ENCODE results near the gene DENND2C.
A peak's percentile ranks its signal among the peaks of the same experiment; 100 is the strongest.

DENND2C gene

GRCh38 chr1:114671939-114672275 is 2.1 kb upstream of the DENND2C start:
- DNase-seq: no peak

DNA sequence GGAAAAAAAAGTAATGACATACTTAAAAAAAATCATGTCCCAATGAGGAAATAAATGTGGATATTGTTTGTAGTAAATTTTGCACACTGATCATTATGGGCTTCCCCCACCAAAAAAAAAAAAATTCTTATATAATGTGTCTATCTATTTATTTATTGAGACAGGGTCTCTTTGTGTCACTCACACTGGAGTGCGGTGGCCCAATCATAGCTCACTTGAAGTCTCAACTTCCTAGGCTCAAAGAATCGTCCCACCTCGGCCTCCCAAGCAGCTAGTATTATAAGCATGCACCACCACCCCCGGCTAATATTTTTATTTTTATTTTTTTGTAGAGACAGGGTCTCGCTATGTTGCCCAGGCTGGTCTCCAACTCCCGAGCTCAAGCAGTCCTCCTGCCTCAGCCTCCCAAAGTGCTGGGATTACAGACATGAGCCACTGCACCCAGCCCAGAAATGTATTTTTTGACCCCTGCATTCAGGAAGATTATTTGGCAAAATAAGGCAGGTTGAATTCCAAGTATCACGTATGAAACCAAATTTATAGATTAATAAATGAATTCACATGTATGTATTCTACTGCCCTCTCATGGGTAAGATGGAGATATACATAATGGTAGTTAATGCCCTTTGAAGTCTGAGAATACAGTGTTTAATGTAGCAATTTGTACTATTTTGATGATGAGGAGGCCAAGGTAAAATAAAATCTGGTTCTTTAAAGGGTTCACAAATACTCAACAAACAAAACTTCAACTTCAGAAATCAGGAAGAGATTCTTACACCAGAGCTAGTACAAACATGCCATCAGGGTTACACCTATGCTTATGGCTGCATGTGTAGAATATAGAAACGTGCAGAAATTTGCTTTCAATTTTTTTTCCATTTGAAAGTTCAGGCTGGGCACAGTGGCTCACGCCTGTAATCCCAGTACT is 1.4 kb upstream of the DENND2C start:
- DNase-seq: peak; percentile 14

GRCh38 chr1:114670083-114671010 is 498 bp upstream of the DENND2C start:
- peak; percentile 74 for DNase-seq

DNA sequence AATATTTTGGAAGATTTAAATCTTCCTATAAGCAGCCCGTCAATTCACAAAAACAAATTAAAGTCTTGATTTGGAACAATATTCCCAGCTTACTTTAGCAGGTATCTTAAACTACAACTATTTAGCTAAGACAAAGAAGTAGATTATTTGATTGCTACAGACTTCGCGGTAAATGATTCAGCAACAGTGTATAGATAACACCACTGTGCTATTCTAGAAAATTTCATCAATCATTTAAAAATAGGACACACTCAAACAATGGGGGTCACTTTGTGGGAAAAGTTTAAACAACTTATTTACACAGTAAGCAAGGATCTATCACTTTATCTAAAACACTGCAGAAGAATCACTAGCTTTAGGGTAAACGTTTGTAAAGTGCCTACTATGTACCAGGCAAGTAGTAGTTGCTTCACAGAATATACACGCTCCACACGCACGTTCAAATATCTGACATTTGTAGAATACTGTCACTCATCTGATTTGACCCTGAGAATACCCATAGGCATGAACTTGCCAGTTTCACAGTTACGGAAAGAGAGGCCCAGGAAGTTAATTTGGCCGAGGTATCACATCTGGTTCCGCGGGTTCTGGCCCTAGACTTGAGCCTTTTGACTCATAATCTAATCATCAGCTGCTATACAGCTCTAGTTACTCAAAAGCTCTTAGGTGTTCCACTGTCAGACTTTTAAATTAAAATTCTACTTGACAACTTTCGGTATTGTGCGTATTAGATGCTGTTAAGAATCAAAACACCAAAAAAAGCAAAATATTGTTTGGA is 876 bp downstream of the DENND2C start:
- DNase-seq: no peak

DNA sequence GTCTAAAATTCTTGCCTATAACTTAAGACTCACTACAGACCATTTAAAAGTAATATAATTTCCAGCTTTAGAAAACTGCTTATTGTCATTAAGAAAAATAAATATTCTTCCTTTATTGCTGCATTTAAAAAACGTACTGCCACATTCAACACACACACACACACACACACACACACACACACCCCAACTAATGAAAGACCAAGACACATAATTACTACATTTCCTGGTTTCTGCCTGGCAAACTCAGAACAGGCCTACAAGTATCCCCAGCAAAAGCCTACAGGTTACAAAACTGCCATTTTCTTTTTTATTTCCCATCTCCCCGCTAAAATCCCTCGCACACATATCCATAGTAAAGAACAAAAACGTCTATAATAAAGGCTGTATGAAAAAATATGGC is 1.5 kb downstream of the DENND2C start:
- no peak for DNase-seq

DNA sequence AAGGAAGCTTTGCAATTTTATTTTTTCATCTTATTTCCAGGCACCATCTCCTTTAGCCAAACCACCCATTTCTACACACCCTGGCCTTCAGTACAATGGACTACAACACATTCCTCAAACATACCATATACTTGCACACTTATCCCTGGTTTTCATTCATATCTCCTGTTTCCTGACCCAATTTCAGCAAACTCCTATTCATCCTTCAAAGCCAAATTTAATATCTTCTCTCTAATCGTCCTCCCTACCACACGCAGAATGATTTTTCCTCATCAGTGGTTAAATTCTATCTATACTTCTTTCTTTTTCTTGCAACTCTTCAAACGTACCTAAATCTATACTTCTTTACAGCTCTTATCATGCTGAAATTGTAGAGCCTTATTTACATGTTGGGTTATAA is 2.9 kb downstream of the DENND2C start:
- DNase-seq: no peak

- no peak for DNase-seq
Observed at GRCh38 chr1:114660238-114660637, 9.6 kb downstream of the DENND2C start.

DNA sequence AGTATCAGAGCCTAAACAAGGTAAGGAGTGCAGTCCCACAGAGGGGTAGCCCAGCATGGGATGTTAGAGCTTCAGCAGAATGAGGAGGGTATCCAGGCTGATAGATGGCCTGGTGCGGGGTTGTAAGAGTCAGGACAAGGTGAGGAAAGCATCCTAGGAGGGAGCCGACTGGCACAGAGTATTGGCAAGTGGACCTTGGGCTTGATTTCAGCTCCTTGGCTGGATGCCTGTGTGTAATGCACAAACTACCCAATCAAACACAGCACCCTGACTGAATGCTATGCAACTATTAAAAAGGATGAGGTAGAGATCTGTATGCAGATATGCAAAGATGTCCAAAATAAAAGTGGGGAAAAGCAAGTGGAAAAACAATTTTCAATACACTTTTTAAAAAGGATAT is 18.0 kb downstream of the DENND2C start:
- no peak for DNase-seq

DNA sequence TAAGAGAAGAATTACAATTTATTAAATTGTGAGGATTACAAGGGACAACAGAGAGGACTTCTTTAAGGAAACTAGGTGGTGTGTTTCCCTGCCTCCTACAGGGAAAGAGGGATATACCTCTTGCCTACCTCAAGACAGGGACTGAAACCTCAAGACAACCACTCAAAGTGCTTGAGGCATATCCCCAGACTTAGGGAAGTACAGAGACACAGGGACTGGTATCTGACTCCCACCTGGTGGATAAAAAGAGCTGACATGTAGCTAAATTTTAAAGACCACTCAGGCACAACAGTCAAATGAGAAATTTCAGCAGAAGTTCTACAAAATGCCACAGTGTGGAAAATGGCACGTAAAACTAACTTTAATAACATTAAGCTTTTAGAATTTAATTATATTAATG is 21.3 kb downstream of the DENND2C start:
- DNase-seq: no peak

GRCh38 chr1:114641377-114641776 is 28.5 kb downstream of the DENND2C start:
- DNase-seq: no peak

DNA sequence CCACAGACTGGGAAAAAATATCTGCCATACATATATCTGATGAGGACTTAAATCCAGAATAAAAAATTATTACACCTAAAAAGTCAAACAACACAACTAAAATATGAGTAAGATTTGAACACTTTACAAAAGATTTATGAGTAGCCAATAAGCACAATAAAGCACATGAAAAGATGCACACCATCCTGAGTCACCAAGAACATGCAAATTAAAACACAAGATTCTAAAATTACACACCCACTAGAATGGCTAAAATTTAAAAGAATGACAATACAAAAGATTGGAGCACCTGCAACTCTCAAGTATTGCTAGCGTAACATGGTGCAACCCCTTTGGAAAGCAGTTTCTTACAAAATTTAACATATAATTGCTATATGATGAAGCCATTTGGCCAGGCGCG is 30.9 kb downstream of the DENND2C start:
- no peak for DNase-seq

DNA sequence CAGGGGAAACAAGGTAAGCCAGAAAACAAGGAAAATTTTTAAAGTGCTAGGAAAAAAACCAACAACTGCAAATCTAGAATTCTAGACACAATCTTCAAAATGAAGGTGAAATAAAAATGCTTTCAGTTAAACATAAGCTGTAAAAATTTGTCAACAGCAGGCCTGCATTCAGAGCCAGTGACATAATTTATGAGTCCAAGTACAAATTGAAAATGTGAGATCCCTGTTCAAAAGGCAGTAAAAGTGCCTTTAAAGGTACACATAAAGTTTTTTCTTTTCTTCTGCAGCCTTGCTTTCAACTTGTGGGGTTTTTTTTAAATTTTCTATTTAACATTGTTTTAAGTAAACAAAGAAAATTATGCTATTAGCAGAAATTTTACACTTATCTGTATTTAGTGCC is 37.4 kb downstream of the DENND2C start:
- DNase-seq: no peak

DNA sequence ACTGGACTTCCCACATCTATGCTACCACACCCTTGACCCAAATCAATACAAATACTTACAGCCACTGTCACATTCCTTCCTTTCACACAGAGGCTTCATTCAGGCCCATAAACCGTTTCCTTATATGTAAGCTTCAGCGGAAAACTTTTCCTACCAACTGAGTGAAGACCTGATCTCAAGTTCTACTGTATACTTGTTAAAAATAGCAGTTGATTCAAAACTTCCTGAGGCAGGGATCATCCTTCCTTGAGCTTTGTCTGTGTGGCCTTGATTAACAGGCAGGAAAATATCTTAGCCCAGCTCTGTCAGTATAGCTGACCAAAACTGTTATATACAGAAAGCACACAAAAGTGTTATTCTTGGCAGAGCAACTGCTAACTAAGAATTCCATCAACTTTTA is 42.7 kb downstream of the DENND2C start:
- no peak for DNase-seq

DNA sequence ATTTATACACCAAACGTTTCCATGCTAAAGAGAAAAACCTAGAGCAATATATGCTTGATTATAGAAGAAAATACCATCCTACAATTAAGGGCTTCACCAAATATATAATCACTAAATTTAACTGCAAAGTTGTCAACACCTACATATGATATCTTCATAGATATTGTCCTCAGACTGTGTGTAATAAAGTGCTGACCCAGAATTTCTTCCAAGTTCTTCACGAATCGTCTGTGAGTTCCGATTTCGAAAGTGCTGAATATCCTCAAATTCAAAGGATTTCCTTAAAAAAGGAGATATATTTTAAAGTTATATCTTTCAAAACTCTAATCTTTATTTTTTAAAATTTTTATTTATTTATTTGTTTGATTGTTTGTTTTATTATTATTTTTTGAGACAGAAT is 46.5 kb downstream of the DENND2C start:
- DNase-seq: no peak

GRCh38 chr1:114620419-114620818 is 49.4 kb downstream of the DENND2C start:
- no peak for DNase-seq

DNA sequence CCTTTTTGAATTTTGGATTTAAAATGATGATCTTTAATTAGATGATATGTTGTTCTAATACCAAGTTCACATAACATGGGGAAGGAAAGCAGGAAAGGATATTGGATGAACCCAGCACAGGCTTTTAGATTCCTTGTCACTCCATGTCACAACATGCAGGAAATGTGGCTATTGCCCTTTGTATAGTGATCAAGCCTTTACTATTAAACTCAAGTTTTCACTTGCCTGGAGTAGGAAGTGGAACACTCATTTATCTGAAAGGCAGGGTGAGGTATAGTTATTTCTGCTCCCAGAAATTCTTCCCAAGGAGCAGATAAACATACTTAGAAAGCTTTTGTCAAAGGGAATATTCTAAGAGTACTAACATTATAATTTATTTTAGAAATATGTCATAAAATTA is 51.2 kb downstream of the DENND2C start:
- no peak for DNase-seq

GRCh38 chr1:114610546-114611245 is 59.2 kb downstream of the DENND2C start:
- DNase-seq: no peak

DNA sequence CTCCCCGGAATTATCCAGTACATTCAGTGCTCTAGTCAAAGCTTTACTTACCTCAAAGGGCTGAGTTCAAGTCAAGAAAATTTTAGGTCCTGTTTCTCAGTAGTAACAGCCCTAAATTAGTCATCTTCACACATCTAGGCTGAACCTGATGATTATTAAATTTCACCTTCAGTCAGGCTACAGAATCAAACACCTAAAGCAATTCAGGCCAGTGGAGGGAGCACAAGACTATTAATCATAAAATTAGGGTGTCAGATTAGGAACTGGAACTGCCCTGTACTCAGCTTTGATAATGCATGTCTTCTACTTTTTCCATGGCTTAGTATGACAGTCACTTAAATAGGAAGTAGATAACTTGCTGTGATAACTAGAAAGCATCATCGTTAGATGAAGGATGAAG is 60.0 kb downstream of the DENND2C start:
- no peak for DNase-seq

DNA sequence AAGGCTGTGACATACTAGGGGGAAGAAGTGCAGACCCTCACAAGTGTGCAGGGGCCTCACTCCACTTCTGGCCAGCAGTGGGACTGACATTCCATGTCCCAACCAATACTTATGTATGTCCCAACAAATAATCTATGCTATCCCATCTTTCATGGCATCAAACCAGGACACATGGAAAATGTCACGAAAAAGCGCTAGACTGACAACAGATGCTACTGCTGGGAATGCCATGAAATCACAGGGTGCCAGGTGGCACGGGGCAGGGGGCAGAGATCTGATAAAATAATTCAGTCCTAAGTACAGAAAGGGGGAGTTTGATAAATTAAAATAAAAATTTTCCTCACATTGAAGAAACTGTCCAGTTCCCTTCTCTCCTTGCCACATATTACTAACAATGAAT is 60.8 kb downstream of the DENND2C start:
- no peak for DNase-seq

DNA sequence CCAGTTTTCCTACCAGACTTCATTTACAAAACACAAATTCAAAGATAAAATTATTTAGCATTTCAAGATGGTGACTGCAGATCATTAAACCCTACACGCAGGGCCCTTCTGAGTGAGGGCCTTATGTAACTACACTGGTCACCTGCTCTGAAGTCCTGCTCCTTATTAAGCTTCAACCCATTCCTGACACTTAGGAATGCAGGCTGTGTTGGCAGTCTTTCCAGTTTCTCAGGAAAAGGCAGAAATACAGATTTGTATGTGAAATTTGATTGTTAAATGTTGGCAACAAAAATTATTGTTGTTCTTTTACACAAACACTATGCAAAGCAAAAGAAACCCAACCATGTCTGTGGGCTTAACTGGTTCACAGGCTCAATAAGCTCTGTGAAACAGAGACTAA is 62.6 kb downstream of the DENND2C start:
- no peak for DNase-seq

DNA sequence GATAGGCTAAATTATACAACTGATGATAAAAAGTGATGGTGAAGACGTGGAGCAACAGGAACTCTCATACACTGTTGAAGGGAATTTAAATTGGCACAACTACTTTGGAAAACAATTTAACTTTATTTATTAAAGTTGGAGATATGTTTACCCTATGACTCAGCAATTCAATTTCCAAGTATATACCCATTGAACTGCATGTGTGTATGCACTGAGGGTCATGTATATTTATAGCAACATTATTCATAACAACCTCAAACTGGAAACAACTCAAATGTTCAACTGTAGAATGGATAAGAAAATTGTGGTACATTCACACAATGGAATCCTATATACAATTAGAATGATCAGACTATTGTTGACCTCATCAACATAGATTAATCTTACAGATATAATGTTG is 71.9 kb downstream of the DENND2C start:
- no peak for DNase-seq

- DNase-seq: no peak
Observed at GRCh38 chr1:114595602-114596001, 74.2 kb downstream of the DENND2C start.

DNA sequence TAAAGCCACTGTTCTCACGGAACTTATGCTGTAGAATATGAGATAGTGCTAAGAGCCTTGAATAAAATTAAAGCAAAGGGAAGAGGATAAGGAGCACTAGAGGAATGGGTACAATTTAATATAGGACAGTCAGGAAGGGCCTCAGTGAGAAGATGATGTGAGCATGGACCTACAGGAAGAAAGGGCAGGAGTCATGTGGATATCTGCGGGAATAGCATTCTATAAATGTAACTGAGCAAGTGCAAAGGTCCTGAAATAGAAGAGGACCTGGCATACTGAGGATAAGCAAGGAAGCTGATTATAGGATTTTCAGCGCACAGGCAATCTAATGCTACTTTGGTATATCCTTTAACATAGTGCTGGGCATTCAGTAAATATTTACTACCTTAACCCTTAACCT is 75.8 kb downstream of the DENND2C start:
- no peak for DNase-seq
